HG03280 (cell line): ENCODE results near the gene CHRDL2.
"Not testable (repeated sequence)": the region's sequence is repeated elsewhere in the genome, so short reads cannot be mapped to it uniquely, and the experiment has no call there.

Experiments used
- ATAC-seq: cut with Tn5 transposase; IDR thresholded peaks from one replicate; pipeline ENCODE4 v1.9.1; 2021; ENCODE audit warnings: mild to moderate bottlenecking, moderate library complexity; ENCODE audit not compliant: unreplicated experiment

The CHRDL2 gene

DNA sequence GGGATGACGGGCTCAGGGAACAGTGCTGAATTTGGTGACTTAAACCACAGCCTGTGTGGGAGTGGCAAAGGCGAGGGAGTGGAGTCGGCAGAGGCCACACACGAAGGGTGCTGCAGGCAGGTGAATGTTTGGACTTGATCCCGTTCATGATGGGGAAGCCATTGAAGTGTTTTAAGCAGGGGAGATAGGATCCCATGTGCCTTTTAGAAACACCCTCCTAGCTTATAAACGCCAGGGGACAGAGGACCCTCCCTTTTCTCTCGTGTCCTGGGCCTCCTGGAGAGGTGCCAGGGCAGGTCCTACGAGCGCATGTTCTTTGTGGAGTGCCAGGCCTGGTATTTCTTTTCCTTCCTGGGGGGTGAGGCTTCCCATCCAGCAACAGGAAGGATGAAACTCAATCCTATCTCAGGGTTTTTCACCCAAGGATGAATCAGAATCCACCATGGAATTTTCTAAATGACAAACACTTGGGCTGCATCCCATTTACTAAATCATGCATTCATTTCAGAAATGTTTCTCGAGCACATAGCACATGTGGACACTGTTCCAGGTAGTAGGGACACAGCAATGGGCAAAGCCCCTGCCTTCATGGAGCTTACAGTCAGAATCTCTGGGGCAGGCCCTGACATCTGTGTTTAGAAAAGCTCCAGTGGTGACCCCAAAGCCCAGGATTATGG, 59.6 kb downstream of the CHRDL2 start:
- ATAC-seq: no peak

DNA sequence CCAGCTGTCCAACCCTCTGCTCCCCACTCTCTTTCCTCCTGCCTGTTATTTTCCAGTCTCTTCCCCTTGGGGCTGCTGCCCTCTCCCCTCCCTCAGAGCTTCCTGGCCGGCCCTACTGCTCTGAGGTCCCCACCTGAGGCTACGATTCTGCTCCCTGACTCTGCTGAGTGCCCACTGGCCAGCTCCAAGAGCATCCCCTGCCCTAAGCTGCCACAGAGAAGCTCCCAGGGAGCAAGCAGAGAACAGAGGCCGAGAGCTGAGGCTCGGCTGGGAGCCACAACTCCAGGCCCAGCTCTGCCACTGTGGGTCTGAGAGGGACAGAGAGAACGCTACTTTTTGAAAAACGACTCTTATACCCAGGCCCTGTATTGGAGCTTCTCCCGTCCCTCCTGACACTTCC, 61.1 kb downstream of the CHRDL2 start:
- no peak for ATAC-seq

DNA sequence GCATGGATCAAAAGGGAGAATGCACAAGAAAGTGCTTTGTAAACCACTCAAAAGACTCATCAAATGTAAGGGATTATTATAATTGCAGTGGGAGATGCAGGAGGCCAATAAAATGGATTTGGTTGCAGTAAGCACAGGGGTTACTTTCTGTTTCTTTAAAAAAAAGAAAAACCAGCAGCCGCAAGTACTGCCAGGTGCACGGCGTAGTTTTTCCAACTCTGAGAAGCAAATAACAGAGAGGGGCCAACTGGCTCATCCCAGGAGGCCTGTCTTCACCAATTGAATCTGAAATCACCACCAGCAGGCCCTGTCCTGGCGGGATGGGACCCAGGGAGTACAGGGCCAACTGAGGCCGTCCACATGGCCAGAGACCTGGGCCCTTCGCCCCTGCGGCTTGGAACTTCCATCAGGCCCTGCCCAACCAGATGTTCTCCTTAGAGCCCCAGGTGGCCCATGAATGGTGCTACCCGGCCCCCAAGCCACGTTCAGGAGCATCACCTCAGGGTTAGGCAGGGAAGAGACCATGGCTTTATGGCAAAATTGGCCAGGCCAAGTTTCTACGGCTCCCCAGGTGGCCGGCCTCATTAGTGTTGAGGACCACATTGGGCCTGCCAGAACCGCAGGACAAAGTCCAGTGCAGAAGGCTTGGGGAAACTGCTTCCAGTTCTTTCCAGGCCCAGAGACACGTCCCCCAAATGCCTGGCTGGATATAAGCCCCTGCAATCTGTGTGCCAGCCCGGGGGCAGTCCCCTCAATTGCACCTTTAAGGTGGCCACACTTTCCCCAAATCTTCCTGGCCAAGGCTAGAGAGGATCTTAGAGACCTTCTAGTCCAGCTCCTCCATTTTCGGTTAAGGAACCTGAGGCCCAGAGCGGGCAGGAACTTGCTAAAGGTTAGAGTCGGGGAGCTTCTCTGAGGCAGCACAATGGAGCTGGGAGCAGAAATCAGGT, 61.7 kb downstream of the CHRDL2 start:
- no peak for ATAC-seq

DNA sequence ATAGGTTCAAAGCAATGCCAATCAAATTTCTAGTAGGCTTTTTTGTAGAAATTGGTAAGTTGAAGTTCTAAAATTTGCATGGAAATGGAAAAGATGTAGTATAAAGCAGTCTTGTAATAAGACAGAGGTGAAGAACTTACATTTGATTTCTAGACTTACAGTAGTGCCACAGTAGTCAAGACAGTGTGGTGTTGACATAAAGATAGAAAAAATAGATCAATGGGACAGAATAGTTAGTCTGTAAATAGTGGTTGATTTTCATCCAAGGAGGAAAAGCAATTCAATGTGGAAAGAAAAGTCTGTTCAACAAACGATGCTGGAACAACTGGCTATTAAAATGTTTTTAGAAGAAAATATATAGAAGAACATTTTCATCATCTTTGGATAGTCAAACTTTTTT, 67.9 kb downstream of the CHRDL2 start:
- no peak for ATAC-seq

DNA sequence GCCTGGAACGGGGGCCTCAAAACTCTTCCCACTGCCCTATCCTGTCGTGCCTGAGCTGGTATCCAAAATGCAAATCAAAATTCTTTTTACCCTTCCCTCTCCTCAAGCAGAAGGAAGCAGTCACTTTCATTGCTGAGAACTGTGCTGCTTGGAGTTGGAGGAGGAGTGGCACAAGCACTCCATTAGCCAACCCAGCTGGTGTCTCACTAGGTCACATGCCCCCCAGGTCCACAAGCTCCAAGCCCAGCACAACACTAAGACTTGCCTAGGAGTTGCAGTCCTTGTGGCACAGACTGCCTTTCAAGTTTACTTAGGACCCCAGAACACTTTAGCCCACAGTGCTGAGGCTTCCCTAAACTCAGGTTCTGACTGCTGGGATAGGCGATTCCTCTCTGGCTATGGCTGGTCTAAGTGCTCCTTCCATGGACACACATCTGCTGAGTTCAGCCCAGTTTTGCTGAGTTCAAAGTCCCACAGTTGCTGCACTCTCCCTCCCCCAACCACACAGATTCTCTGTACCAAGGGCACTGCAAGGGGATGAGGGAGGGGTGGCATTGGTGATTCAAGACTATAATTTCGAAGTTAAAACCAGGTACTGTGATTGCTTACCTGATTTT, 68.6 kb downstream of the CHRDL2 start:
- ATAC-seq: no peak

DNA sequence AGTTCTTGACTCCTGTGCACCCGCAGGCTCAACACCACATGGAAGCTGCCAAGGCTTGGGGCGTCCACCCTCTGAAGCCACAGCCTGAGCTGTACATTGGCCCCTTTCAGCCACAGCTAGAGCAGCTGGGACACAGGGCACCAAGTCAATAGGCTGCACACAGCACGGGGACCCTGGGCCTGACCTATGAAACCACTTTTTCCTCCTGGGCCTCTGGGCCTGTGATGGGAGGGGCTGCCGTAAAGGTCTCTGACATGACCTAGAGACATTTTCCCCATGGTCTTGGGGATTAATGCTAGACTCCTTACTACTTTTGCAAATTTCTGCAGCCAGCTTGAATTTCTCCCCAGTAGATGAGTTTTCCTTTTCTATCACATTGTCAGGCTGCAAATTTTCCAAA, 72.1 kb downstream of the CHRDL2 start:
- ATAC-seq: not testable (repeated sequence)

DNA sequence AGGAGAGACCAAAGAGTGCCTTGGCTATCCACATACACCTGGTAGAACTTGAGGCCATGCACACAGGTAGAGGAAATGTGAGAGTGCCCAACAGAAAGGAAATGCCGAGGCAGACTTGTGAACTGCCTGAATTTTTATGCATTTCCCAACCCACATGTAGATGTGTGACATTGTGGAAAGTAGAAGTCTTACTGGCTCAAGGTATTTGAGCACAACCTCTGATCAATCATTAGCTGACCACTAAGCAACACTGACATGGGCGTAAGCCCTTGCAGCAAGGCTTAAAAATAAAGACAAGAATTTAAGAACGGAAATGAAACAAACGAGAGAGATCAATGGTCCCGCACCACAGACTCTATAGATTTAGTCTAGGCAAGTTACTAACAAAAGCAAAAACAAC, 76.2 kb downstream of the CHRDL2 start:
- no peak for ATAC-seq

DNA sequence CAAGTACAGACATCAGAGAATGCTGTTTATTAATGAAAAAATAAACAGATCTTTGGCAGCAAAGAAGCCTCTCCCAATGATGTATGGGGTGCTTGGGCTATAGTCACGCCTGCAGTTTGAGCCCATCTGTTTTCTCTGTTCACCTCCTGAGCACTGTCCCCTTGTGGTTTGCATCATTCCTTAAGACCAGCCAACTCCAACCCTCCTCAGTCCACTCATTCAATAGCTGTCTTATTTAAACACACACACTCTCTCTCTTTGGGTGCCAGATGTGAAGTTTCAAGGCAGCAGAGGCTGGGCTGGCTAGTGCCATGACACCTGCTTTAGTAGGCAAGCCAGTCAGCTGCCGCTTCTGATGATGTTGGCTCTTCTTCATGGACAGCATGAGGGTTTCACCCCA, 80.7 kb downstream of the CHRDL2 start:
- ATAC-seq: no peak

DNA sequence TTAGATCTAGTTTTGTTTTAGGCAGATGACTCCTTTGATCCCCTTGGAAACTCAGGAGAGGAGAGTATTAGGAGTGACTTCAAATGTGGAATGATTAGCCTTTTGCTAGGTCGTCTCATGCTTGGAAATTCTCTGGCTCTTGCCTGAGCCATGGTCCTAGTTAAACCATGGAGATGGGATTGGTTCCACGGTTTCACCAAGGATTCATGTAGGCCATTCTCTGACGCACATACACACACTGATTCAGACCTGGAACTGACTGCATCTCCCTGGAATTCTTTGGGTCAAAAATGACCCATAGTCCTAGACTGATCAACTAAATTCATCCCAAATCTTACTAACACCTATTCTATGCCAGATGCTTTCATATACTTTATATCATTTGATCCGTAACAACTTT, 82.3 kb downstream of the CHRDL2 start:
- ATAC-seq: no peak

DNA sequence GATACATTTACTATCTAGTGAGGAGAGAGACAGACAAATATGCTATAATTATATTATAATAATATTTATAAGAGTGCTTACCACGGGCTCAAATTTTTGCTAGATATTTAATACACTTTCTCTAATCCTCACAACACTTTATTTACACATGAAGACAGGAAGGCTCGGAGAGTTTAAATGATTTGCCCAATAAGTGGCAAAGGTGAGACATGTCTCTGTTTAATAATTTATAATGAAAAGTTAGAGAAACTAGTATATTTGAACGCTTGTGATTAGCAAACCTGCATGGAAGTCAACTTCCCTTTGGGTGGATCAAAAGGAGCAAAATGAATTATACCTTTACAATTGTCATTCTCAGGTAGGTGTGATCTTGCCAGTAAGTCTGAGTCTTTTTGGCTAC, 83.4 kb downstream of the CHRDL2 start:
- ATAC-seq: no peak

DNA sequence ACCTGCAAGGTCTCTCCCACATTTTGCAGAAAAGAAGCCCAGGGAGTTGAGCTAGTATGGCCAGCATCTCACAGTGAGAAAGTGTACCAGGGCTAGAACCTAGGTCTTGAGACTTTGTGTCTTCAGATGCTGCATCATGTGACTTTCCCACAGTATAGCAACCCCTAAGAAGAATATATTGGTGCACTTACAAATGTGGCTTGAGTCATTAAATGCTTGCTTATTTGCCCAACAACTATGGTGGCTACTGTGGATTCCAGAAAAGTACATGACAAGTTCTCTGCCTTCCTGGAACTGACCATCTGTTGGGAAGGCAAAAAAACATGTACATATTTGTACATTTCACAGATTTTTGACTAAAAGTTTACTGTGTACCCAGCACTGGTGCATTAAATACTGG, 83.8 kb downstream of the CHRDL2 start:
- ATAC-seq: no peak

DNA sequence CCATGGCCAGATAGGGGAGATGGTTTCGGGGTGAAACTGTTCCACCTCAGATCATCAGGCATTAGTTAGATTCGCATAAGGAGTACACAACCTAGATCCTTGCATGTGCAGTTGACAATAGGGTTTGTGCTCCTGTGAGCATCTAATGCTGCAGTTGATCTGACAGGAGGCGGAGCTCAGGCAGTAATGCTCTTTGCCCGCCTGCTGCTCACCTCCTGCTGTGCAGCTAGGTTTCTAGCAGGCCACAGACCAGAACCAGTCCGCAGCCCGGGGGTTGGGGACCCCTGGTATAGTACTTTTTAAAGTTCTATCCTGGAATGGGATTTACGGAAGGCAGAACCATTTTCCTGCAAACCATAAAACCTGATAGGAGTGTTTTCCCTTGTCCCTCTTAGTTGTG, 84.3 kb downstream of the CHRDL2 start:
- ATAC-seq: no peak
